Measurements from ENCODE around the gene CDKN2D. TPM values are rescaled to one million over a fixed set of nuclear protein-coding genes. Genes with fewer than 3 reads are reported as not detected.

The CDKN2D gene
- total and polyA plus RNA-seq, 2 of the 13 experiments (the other 11 are each of a cell fraction or from before 2014, with no cell fraction given): 5.4 to 8.6 TPM

DNA sequence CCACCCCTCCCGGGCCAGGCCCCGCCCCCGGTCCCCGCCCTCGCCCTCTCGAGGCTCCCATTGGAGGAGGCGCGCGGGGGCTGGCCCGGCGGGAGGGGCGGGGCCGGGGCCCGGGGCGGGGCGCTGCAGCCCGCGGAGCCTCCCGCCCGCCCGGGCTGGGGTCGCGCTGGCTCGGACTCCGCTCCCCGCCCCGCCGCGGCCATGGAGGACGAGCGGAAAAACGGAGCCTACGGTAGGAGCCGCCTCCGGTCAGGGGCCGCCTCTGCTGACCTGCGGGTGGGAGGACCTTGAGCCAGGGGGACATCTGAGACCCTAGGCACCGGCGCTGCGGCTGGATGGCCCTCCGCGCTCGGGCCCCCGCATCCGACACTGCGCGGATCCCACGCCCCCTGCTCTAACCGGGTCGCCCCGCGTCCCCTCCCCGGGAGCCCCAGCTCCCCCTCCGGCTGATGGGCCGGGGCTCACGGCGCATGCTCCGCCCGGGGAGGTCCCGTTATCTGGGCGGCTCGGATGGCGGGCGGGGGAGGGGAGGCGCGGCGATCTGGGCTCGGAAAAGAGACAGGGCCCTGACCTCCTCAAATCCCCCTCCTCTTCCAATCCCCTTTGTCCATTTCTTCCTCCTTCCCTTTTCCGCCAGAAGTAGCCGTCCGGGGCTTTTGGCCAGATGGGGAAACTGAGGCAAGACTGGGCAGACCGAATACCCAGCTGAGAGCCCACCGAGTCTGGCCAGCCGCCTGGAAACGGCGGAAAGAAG is 33.7 kb upstream of the CDKN2D start (continued):
- TF ChIP-seq, protein P1, sequence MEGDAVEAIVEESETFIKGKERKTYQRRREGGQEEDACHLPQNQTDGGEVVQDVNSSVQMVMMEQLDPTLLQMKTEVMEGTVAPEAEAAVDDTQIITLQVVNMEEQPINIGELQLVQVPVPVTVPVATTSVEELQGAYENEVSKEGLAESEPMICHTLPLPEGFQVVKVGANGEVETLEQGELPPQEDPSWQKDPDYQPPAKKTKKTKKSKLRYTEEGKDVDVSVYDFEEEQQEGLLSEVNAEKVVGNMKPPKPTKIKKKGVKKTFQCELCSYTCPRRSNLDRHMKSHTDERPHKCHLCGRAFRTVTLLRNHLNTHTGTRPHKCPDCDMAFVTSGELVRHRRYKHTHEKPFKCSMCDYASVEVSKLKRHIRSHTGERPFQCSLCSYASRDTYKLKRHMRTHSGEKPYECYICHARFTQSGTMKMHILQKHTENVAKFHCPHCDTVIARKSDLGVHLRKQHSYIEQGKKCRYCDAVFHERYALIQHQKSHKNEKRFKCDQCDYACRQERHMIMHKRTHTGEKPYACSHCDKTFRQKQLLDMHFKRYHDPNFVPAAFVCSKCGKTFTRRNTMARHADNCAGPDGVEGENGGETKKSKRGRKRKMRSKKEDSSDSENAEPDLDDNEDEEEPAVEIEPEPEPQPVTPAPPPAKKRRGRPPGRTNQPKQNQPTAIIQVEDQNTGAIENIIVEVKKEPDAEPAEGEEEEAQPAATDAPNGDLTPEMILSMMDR (CRISPR knock-in tag; IDR thresholded peaks at IDR 0.05): 0 out of 2 replicates have a peak, but pooled peaks have one; percentile 7
- TF ChIP-seq ZNF768 (CRISPR knock-in tag; IDR thresholded peaks at IDR 0.05) (0 out of 2 replicates have a peak, but pooled peaks have one; percentile 32), HOXD1 (CRISPR knock-in tag; IDR thresholded peaks at IDR 0.05) (0 out of 2 replicates have a peak, but pooled peaks have one; percentile 56), ZBTB38 (CRISPR knock-in tag; IDR thresholded peaks at IDR 0.05) (no peak), ZSCAN9 (CRISPR knock-in tag; IDR thresholded peaks at IDR 0.05; ENCODE audit: borderline replicate concordance) (no peak), PHF8 (CRISPR knock-in tag; IDR thresholded peaks at IDR 0.05) (peak; percentile 67), HOXA3 (CRISPR knock-in tag; IDR thresholded peaks at IDR 0.05) (peak; percentile 25; the same call in 1 of the 2 replicates), ASH2L (IDR thresholded peaks at IDR 0.05; ENCODE audit: insufficient read length, low read depth, low read length) (peak; percentile 35), ZSCAN20 (CRISPR knock-in tag; IDR thresholded peaks at IDR 0.05; ENCODE audit: borderline replicate concordance) (0 out of 2 replicates have a peak, but pooled peaks have one; percentile 56), SP5 (CRISPR knock-in tag; IDR thresholded peaks at IDR 0.05; ENCODE audit: borderline replicate concordance, low read depth) (peak; percentile 33; the same call in 1 of the 2 replicates), MAZ (IDR thresholded peaks at IDR 0.05; ENCODE audit: borderline replicate concordance, low read depth, low read length) (no peak), MAZ (CRISPR knock-in tag; IDR thresholded peaks at IDR 0.05; ENCODE audit: low read depth) (peak; percentile 43; the same call in 1 of the 2 replicates), SRSF4 (IDR thresholded peaks at IDR 0.05; ENCODE audit: low read depth, low read length, poor library complexity, severe bottlenecking) (no peak), TAF1 (CRISPR knock-in tag; IDR thresholded peaks at IDR 0.05) (peak; percentile 22; the same call in 1 of the 2 replicates), SAP130 (CRISPR knock-in tag; IDR thresholded peaks at IDR 0.05; ENCODE audit: low read depth) (peak; percentile 49; the same call in 1 of the 2 replicates)
- TF ChIP-seq, protein P2, sequence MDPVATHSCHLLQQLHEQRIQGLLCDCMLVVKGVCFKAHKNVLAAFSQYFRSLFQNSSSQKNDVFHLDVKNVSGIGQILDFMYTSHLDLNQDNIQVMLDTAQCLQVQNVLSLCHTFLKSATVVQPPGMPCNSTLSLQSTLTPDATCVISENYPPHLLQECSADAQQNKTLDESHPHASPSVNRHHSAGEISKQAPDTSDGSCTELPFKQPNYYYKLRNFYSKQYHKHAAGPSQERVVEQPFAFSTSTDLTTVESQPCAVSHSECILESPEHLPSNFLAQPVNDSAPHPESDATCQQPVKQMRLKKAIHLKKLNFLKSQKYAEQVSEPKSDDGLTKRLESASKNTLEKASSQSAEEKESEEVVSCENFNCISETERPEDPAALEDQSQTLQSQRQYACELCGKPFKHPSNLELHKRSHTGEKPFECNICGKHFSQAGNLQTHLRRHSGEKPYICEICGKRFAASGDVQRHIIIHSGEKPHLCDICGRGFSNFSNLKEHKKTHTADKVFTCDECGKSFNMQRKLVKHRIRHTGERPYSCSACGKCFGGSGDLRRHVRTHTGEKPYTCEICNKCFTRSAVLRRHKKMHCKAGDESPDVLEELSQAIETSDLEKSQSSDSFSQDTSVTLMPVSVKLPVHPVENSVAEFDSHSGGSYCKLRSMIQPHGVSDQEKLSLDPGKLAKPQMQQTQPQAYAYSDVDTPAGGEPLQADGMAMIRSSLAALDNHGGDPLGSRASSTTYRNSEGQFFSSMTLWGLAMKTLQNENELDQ (CRISPR knock-in tag; IDR thresholded peaks at IDR 0.05; ENCODE audit: borderline replicate concordance): no peak
- TF ChIP-seq, protein P3, sequence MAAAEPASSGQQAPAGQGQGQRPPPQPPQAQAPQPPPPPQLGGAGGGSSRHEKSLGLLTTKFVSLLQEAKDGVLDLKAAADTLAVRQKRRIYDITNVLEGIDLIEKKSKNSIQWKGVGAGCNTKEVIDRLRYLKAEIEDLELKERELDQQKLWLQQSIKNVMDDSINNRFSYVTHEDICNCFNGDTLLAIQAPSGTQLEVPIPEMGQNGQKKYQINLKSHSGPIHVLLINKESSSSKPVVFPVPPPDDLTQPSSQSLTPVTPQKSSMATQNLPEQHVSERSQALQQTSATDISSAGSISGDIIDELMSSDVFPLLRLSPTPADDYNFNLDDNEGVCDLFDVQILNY (CRISPR knock-in tag; conservative IDR thresholded peaks at IDR 0.05): 0 out of 2 replicates have a peak, but pooled peaks have one; percentile 24
- TF ChIP-seq, protein P4, sequence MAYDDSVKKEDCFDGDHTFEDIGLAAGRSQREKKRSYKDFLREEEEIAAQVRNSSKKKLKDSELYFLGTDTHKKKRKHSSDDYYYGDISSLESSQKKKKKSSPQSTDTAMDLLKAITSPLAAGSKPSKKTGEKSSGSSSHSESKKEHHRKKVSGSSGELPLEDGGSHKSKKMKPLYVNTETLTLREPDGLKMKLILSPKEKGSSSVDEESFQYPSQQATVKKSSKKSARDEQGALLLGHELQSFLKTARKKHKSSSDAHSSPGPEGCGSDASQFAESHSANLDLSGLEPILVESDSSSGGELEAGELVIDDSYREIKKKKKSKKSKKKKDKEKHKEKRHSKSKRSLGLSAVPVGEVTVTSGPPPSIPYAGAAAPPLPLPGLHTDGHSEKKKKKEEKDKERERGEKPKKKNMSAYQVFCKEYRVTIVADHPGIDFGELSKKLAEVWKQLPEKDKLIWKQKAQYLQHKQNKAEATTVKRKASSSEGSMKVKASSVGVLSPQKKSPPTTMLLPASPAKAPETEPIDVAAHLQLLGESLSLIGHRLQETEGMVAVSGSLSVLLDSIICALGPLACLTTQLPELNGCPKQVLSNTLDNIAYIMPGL (CRISPR knock-in tag; IDR thresholded peaks at IDR 0.05; ENCODE audit: borderline replicate concordance in 1 of 2, low read depth in 1 of 2): peak; percentile 19 to 59; a peak in 2 of 4 replicates
- TF ChIP-seq, protein P5, sequence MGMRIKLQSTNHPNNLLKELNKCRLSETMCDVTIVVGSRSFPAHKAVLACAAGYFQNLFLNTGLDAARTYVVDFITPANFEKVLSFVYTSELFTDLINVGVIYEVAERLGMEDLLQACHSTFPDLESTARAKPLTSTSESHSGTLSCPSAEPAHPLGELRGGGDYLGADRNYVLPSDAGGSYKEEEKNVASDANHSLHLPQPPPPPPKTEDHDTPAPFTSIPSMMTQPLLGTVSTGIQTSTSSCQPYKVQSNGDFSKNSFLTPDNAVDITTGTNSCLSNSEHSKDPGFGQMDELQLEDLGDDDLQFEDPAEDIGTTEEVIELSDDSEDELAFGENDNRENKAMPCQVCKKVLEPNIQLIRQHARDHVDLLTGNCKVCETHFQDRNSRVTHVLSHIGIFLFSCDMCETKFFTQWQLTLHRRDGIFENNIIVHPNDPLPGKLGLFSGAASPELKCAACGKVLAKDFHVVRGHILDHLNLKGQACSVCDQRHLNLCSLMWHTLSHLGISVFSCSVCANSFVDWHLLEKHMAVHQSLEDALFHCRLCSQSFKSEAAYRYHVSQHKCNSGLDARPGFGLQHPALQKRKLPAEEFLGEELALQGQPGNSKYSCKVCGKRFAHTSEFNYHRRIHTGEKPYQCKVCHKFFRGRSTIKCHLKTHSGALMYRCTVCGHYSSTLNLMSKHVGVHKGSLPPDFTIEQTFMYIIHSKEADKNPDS (CRISPR knock-in tag; IDR thresholded peaks at IDR 0.05): peak; percentile 76; the same call in 1 of the 2 replicates

Data from HepG2 (cell line).